Measurements from ENCODE around the gene LINGO1.

Gene LINGO1

DNA sequence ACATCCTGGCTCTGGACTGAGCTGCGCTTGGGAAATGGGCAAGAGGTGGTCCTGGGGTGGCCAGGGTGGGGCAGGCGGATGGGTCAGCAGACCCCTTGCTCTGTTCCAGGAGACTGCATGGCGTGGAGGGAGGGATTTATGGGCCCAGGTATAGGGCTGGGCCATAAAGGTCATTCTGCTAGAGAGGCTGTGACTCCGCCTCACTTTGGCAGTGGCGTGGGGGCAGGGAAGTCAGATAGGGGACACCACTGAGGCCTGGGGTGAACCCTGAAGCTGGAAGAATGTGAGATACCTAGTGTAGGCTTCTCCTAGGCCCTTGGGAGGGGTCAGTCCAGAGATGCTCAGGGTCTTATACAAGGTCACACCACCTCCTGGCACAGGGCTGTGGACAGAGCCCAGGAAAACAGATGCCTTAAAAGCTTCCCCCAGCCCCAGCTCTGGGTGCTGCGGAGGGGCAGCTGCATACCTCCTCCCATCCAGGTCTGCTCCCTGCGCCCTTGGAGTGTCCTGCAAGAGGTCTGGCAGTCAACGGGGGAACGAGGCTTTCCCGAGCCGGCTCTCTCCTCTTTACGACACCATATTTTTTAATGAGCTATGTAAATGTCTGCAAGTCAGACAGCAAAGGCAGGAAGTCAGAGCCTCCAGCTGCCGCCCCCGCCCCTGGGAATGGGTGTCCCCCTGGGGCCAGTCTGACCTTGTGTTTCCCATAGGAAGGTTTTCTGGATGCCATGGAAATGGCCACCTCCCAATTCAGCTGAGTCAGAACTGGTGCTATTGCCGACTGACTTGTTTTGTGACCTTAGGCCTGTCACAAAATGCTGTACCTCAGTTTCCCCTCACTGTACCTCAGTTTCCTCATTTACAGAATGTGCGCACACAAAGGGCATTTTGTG lies 26.3 kb downstream of the LINGO1 start:
- H3K4me3 ChIP-seq (ENCODE audit: low read depth, low read length): no peak overlapping the region
- TF ChIP-seq, protein P1, sequence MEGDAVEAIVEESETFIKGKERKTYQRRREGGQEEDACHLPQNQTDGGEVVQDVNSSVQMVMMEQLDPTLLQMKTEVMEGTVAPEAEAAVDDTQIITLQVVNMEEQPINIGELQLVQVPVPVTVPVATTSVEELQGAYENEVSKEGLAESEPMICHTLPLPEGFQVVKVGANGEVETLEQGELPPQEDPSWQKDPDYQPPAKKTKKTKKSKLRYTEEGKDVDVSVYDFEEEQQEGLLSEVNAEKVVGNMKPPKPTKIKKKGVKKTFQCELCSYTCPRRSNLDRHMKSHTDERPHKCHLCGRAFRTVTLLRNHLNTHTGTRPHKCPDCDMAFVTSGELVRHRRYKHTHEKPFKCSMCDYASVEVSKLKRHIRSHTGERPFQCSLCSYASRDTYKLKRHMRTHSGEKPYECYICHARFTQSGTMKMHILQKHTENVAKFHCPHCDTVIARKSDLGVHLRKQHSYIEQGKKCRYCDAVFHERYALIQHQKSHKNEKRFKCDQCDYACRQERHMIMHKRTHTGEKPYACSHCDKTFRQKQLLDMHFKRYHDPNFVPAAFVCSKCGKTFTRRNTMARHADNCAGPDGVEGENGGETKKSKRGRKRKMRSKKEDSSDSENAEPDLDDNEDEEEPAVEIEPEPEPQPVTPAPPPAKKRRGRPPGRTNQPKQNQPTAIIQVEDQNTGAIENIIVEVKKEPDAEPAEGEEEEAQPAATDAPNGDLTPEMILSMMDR (IDR thresholded peaks at IDR 0.05; ENCODE audit: insufficient read depth, low read depth, low read length, missing control alignments): no peak
- no peak for DNase-seq (ENCODE audit: low read depth)

DNA sequence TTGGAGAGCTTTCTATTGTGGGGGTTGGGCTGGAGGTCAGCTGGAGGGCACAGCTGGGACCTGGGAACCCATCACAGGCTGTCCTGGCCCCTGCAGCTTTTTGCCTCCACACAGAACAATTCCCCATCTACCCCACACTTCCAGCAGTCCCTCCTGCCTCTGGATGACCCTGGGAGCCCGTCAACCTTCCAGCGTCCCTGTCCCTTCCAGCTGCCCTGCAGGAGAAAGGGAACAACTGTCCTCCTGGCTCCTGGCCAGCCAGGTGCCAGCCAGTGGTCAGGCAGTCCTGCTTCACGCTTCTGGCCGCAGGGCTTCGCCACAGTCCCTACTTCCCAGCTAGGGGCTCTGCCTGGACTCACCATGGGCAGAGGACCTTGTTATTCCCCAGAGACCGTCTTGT lies 27.2 kb downstream of the LINGO1 start:
- no peak overlapping the region for H3K4me3 ChIP-seq (ENCODE audit: low read depth, low read length)
- no peak for DNase-seq (ENCODE audit: low read depth)
- TF ChIP-seq, protein P1 (IDR thresholded peaks at IDR 0.05; ENCODE audit: insufficient read depth, low read depth, low read length, missing control alignments): no peak

DNA sequence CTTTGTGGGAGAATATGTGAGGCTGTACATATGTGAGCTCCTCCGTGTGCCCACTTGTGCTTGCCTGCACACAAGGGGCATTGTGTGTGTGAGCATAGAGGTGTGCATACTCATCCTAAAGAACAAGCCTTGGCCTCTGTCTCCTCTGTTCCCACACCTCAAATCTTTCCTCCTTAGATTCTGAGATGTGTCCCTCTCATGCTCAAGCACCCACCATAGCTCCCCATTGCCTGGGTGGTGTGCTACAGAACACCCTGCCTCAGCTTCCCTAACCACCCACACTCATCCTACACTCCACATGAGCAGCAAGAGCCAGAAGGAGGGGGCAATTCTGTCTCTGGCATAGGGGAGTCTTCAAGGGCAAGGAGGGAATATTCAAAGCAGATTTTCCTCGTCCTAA lies 27.7 kb downstream of the LINGO1 start:
- DNase-seq (ENCODE audit: low read depth): no peak
- no peak overlapping the region for H3K4me3 ChIP-seq (ENCODE audit: low read depth, low read length)
- TF ChIP-seq, protein P1 (IDR thresholded peaks at IDR 0.05; ENCODE audit: insufficient read depth, low read depth, low read length, missing control alignments): no peak

DNA sequence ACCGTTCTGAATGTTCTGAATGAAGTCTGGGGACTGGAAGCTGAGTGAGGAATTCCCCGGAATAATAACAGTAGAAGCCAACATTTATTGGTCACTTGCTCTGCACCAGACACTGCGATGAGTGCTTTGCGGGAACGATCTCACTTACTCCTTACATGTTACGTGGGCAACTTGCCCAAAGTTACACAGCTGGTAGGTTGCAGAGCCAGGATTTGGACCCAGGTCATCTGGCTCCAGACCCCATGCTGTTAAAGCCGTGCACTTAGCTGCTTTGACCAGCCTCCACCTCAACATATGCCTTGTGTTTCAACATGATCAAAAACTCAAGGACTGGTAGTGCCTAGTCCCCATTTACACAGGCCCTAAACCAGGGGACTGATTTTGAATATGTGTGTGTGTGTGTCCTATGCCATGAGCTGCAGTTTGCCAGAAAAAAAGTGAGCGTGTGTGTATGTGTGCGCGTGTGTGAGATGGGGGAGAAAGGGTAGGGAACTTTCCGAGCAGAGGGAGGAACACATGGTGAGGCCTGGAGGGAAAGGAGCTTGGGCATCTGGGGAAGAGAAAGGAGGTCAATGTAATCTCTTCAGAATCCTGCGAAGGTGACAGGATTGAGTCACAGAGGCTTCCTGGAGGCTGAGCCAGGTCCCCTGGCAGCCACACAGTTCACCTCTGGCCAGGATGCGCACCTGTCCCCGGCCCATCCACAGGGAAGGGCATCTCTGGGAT lies 28.9 kb downstream of the LINGO1 start:
- TF ChIP-seq, protein P1 (IDR thresholded peaks at IDR 0.05; ENCODE audit: insufficient read depth, low read depth, low read length, missing control alignments): no peak
- no peak for DNase-seq (ENCODE audit: low read depth)
- no peak overlapping the region for H3K4me3 ChIP-seq (ENCODE audit: low read depth, low read length)

DNA sequence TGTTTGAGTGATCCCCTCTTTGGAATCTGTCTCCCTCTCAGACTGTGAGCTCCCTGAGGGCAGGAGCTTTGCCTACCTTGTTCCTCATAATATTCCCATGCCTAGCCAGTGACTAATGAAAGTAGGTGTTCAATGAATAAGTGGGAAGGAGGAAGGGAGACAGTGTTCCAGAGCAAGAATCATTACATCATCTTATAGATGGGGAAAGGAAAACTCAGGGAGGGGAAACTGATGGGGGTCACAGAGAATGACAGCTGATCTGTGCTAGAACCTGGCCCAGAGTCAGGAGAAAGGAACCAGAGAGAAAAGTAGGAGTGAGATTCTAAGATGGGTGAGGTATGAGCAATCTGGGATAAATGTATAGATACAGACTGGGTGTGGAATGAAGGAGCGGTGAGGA lies 29.9 kb downstream of the LINGO1 start:
- DNase-seq (ENCODE audit: low read depth): no peak
- TF ChIP-seq, protein P1 (IDR thresholded peaks at IDR 0.05; ENCODE audit: insufficient read depth, low read depth, low read length, missing control alignments): no peak
- no peak overlapping the region for H3K4me3 ChIP-seq (ENCODE audit: low read depth, low read length)

DNA sequence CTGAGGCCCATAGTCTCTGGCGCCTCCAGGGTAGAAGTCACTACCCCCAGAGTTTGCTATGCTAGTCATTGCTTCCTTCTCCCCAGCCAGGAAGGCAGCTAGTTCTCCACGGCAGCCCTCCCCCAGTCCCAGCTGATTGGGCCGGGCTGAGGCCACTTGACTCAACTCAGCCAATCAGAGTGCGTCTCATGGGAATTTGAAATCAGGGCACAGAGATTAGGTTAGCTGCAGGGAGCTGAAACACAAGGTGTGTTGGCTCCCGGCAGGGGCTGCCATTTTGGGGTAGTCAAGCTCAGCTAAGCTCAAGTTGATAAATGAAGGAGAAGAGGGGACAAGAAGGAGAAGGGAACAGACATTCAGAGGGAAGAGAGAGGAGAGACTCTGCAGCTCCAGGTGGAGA lies 32.8 kb downstream of the LINGO1 start:
- H3K4me3 ChIP-seq (ENCODE audit: low read depth, low read length): no peak overlapping the region
- TF ChIP-seq, protein P1 (IDR thresholded peaks at IDR 0.05; ENCODE audit: insufficient read depth, low read depth, low read length, missing control alignments): no peak
- peak; percentile 58 for DNase-seq (ENCODE audit: low read depth)
